Activated CD8-positive, alpha-beta T cell treated with anti-CD3 and anti-CD28 coated beads for 36 hours (primary cell): ENCODE results near the gene L1CAM. TPM values are rescaled to one million over a fixed set of nuclear protein-coding genes. Genes with fewer than 3 reads are reported as not detected.

Experiments
- ATAC-seq: fragments of 200-7000 bp; cut with Tn5 transposase; one replicate; pipeline ENCODE4 v1.10.0; 2021; ENCODE audit warnings: mild to moderate bottlenecking, moderate library complexity
- CTCF ChIA-PET: fragments of 350-600 bp; sonication (Branson Sonifier 250); formaldehyde crosslinking; loops from one replicate; lab custom pipeline; 2021; ENCODE audit warnings: antibody characterized with exemption; lab: Charles Lee
- POLR2A ChIA-PET: fragments of 350-600 bp; sonication (Branson Sonifier 250); formaldehyde crosslinking; loops from one replicate; lab custom pipeline; 2021; ENCODE audit warnings: antibody characterized with exemption; lab: Charles Lee
- DNase-seq: peaks from one replicate; pipeline ENCODE4 v3.0.0-alpha.2; 2020
- H3K27ac Mint-ChIP-seq: one replicate; pipeline ENCODE4 v1.8.0; 2021; ENCODE audit warnings: mild to moderate bottlenecking, mixed read lengths
- H3K27me3 Mint-ChIP-seq: one replicate; pipeline ENCODE4 v1.8.0; 2021; ENCODE audit warnings: mixed read lengths
- H3K36me3 Mint-ChIP-seq: one replicate; pipeline ENCODE4 v1.8.0; 2021; ENCODE audit warnings: low read depth, mixed read lengths
- H3K4me1 Mint-ChIP-seq: one replicate; pipeline ENCODE4 v1.8.0; 2021; ENCODE audit warnings: low read depth, mixed read lengths
- H3K4me3 Mint-ChIP-seq: one replicate; pipeline ENCODE4 v1.8.0; 2021; ENCODE audit warnings: mild to moderate bottlenecking, moderate library complexity, mixed read lengths
- H3K9me3 Mint-ChIP-seq: one replicate; pipeline ENCODE4 v1.8.0; 2021; ENCODE audit warnings: mixed read lengths
- intact Hi-C: fragments of 100-400 bp; cut with micrococcal nuclease; formaldehyde crosslinking; loops from one replicate; pipeline ENCODE4 v1.10.0; 2022
- total RNA-seq, 2 experiments: library from RNA; stranded (reverse); gene quantifications; one replicate each; pipeline ENCODE4 v1.2.3, GENCODE V29; 2021
- TF ChIP-seq, protein P1 (sequence below): fragments of 200-600 bp; IDR thresholded peaks from one replicate; pipeline ENCODE4 v1.8.0; 2022; ENCODE audit warnings: antibody characterized with exemption, mild to moderate bottlenecking

L1CAM gene
- total RNA-seq, 2 experiments from 2014 or later: 2.1 to 2.2 TPM

- Mint-ChIP-seq H3K27ac (no peak overlapping the region), H3K4me3 (no peak overlapping the region), H3K4me1 (peaks cover 7% of the 10 kb centered on the region), H3K36me3 (no peaks in the 10 kb centered on the region), H3K27me3 (no peaks in the 10 kb centered on the region), H3K9me3 (no peaks in the 10 kb centered on the region)
- CTCF ChIA-PET: no interaction called here
- DNase-seq (no peak), ATAC-seq (no peak)
- intact Hi-C loops: no loop called here
- TF ChIP-seq, protein P1, sequence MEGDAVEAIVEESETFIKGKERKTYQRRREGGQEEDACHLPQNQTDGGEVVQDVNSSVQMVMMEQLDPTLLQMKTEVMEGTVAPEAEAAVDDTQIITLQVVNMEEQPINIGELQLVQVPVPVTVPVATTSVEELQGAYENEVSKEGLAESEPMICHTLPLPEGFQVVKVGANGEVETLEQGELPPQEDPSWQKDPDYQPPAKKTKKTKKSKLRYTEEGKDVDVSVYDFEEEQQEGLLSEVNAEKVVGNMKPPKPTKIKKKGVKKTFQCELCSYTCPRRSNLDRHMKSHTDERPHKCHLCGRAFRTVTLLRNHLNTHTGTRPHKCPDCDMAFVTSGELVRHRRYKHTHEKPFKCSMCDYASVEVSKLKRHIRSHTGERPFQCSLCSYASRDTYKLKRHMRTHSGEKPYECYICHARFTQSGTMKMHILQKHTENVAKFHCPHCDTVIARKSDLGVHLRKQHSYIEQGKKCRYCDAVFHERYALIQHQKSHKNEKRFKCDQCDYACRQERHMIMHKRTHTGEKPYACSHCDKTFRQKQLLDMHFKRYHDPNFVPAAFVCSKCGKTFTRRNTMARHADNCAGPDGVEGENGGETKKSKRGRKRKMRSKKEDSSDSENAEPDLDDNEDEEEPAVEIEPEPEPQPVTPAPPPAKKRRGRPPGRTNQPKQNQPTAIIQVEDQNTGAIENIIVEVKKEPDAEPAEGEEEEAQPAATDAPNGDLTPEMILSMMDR: no peak
- POLR2A ChIA-PET: interaction anchor here (1.1 kb wide), 1 partner anchor 13 kb away, joined by 3 read pairs; no protein-coding TSS in a partner anchor
Measured at GRCh38 chrX:153853180-153853901, 32.6 kb downstream of the L1CAM start.

GRCh38 chrX:153851981-153852380 lies 34.0 kb downstream of the L1CAM start:
- H3K4me3 Mint-ChIP-seq: no peak overlapping the region
- H3K4me1 Mint-ChIP-seq: peaks cover under 1% of the 10 kb centered on the region
- TF ChIP-seq, protein P1: no peak
- no peak overlapping the region for H3K27ac Mint-ChIP-seq
- intact Hi-C loops: no loop called here
- no peaks in the 10 kb centered on the region for H3K27me3 Mint-ChIP-seq
- ChIA-PET CTCF (no interaction called here), POLR2A (no interaction called here)
- no peaks in the 10 kb centered on the region for H3K36me3 Mint-ChIP-seq
- no peaks in the 10 kb centered on the region for H3K9me3 Mint-ChIP-seq
- DNase-seq (no peak), ATAC-seq (no peak)

DNA sequence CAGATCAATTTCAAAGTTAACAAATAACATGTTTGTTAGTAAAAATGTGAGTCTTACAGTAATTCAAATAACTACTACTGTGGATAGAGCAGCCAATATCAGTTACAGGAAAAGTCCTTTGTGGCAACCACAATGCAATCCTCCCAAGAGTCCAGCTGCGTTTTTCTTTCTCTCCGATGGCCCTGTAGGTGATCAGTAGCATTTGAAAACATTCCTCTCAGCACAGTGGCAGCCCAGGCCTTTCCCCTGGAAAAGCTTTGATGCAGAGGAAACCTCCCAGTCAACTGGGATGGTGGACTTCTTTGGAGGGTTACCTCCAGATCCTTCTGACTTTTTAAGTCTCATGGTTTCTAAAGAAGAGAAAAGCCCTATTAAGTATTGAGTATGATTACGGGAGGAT lies 37.6 kb downstream of the L1CAM start:
- H3K4me3 Mint-ChIP-seq: no peak overlapping the region
- H3K27me3 Mint-ChIP-seq: peaks cover 2% of the 10 kb centered on the region
- intact Hi-C loops: no loop called here
- ChIA-PET POLR2A (no interaction called here), CTCF (no interaction called here)
- H3K4me1 Mint-ChIP-seq: no peaks in the 10 kb centered on the region
- no peaks in the 10 kb centered on the region for H3K9me3 Mint-ChIP-seq
- H3K36me3 Mint-ChIP-seq: no peaks in the 10 kb centered on the region
- DNase-seq: no peak
- no peak for ATAC-seq
- H3K27ac Mint-ChIP-seq: no peak overlapping the region
- TF ChIP-seq, protein P1: no peak

- no peaks in the 10 kb centered on the region for H3K4me1 Mint-ChIP-seq
- ChIA-PET CTCF (interaction anchor here (1.3 kb wide), 1 partner anchor 30 kb away, joined by 4 read pairs; no protein-coding TSS in a partner anchor), POLR2A (no interaction called here)
- intact Hi-C loops: no loop called here
- no peak overlapping the region for H3K27ac Mint-ChIP-seq
- ATAC-seq (no peak), DNase-seq (no peak)
- H3K4me3 Mint-ChIP-seq: no peak overlapping the region
- H3K36me3 Mint-ChIP-seq: no peaks in the 10 kb centered on the region
- H3K9me3 Mint-ChIP-seq: no peaks in the 10 kb centered on the region
- TF ChIP-seq, protein P1: no peak
- peaks cover 4% of the 10 kb centered on the region for H3K27me3 Mint-ChIP-seq
Measured at GRCh38 chrX:153845842-153846241, 40.1 kb downstream of the L1CAM start.

DNA sequence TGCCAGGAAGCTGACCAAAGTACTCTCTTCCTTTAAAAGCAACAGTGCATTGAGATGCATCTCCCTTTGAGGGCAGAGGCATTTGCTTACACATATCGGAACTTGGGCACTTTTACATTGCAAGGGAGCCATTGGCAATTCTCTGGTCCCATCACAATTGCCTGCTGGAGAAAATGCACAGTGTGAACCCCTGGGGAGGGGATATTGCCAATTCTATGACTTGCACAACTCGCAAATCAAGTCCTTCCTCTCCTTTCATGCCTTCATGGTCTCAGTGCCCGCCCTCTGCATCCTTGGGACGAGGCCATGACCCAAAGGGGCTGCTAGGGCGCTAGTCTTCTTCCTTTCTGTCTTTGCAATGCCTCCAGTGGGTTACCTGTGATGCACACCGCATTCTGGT lies 40.8 kb downstream of the L1CAM start:
- ChIA-PET POLR2A (no interaction called here), CTCF (interaction anchor here (1.3 kb wide), 1 partner anchor 30 kb away, joined by 4 read pairs; no protein-coding TSS in a partner anchor)
- H3K4me1 Mint-ChIP-seq: no peaks in the 10 kb centered on the region
- no peak overlapping the region for H3K27ac Mint-ChIP-seq
- ATAC-seq (no peak), DNase-seq (no peak)
- peaks cover 4% of the 10 kb centered on the region for H3K27me3 Mint-ChIP-seq
- intact Hi-C loops: no loop called here
- H3K4me3 Mint-ChIP-seq: no peak overlapping the region
- TF ChIP-seq, protein P1: no peak
- no peaks in the 10 kb centered on the region for H3K36me3 Mint-ChIP-seq
- H3K9me3 Mint-ChIP-seq: no peaks in the 10 kb centered on the region
